ENCODE results near the gene DAPP1. TPM values are rescaled to one million over a fixed set of nuclear protein-coding genes. Genes with fewer than 3 reads are reported as not detected.

The DAPP1 gene
- total and polyA plus RNA-seq, 2 of the 4 experiments (the other 2 are of a cell fraction) = not detected

GRCh38 chr4:99894161-99894997 is 77.8 kb downstream of the DAPP1 start, which contains the start of gene LAMTOR3:
Gene LAMTOR3, minus strand, starts transcription at chr4:99894427. Its CDS starts 464 bp downstream, at chr4:99893963.
- 10% methylated on average over 5 of the region's 40 CpGs; no CpG with 5 or more reads in 1 of the 2 experiments for WGBS, 2 experiments (ENCODE audit: extremely low coverage in 2 of 2, insufficient read length in 1 of 2)
- H2AK5ac ChIP-seq (ENCODE audit: low read depth, low read length) = peak within 1 kb of the TSS; percentile 75; the same call in 1 of the 2 replicates
- no TSS peak for BruUV-seq (replicated peaks)

More at GRCh38 chr4:99894161-99894997, 77.8 kb downstream of the DAPP1 start, which contains the start of gene LAMTOR3:
- Histone ChIP-seq H3K9ac (ENCODE audit: low read depth, low read length) (peak within 1 kb of the TSS; percentile 95), H4K5ac (ENCODE audit: low read depth, low read length) (peak within 1 kb of the TSS; percentile 99), H3K9me1 (ENCODE audit: insufficient read depth, low read length) (no peaks in the 10 kb centered on the region), H3K18ac (ENCODE audit: low read depth, low read length) (peak within 1 kb of the TSS; percentile 88), H3K9me3 (ENCODE audit: control insufficient read depth, insufficient read depth, low read length) (no peaks in the 10 kb centered on the region), H2BK5ac (ENCODE audit: low read depth, low read length, poor library complexity, severe bottlenecking) (peak within 1 kb of the TSS; percentile 91), H3K27ac (ENCODE audit: insufficient read depth, low read length) (peak within 1 kb of the TSS; percentile 96), H4K8ac (ENCODE audit: low read depth in 2 of 2, low read length in 2 of 2) (peak within 1 kb of the TSS; percentile 83 to 98), H4K20me1 (ENCODE audit: insufficient read depth, low read length) (no peaks in the 10 kb centered on the region; the same call in 1 of the 2 replicates), H3K27me3 (ENCODE audit: control insufficient read depth, insufficient read depth, low read length) (no peaks in the 10 kb centered on the region), H2BK15ac (ENCODE audit: low read depth, low read length) (no peak within 1 kb of the TSS), H3K36me3 (ENCODE audit: control insufficient read depth, insufficient read depth, low read length) (no peaks in the 10 kb centered on the region; the same call in 1 of the 2 replicates), H2BK120ac (ENCODE audit: low read depth, low read length) (no peak within 1 kb of the TSS), H4K91ac (ENCODE audit: insufficient read depth, low read depth, low read length) (peak within 1 kb of the TSS; percentile 74), H2AFZ (replicated peaks; ENCODE audit: low read length, poor library complexity) (peak within 1 kb of the TSS; percentile 98), H3K23ac (ENCODE audit: low read depth, low read length) (peak within 1 kb of the TSS; percentile 77; the same call in 1 of the 2 replicates), H3K56ac (ENCODE audit: extremely low read depth, insufficient read depth, low read length) (peak within 1 kb of the TSS; percentile 89), H3K4ac (ENCODE audit: low read depth, low read length) (peak within 1 kb of the TSS; percentile 92), H3K4me3 (ENCODE audit: insufficient read depth, low read depth, low read length) (peak within 1 kb of the TSS; percentile 99), H3K4me1 (ENCODE audit: control insufficient read depth, insufficient read depth, low read length) (peaks cover 4% of the 10 kb centered on the region), H2AK9ac (replicated peaks; ENCODE audit: low read depth, low read length, poor library complexity) (peak within 1 kb of the TSS; percentile 96), H3K4me2 (ENCODE audit: low read depth, low read length) (peak within 1 kb of the TSS; percentile 100), H3K14ac (replicated peaks; ENCODE audit: low read depth, low read length) (peak within 1 kb of the TSS; percentile 88), H2BK20ac (ENCODE audit: low read depth, low read length) (no peak within 1 kb of the TSS), H3K79me1 (ENCODE audit: low read depth in 1 of 2, low read length in 2 of 2) (peaks cover 4 to 23% of the 10 kb centered on the region in 2 experiments)
- TF ChIP-seq CTCF (conservative IDR thresholded peaks at IDR 0.05; ENCODE audit: low read depth, low read length) (no peak), USF2 (IDR thresholded peaks at IDR 0.05; ENCODE audit: low read depth, low read length) (peak; percentile 90), MXI1 (IDR thresholded peaks at IDR 0.05; ENCODE audit: borderline replicate concordance, low read depth, low read length) (peak; percentile 30; the same call in 1 of the 2 replicates), BHLHE40 (IDR thresholded peaks at IDR 0.05; ENCODE audit: low read depth, low read length) (peak; percentile 27; the same call in 1 of the 2 replicates), POLR2A (IDR thresholded peaks at IDR 0.05; ENCODE audit: low read depth, low read length) (peak; percentile 69), MAZ (IDR thresholded peaks at IDR 0.05; ENCODE audit: borderline replicate concordance, low read depth, low read length) (peak; percentile 74; the same call in 1 of the 2 replicates)
- ChIA-PET POLR2A (ENCODE audit: unreplicated experiment) (interaction anchor here (0.5 to 1.2 kb wide), 2 partner anchors 53 to 425 kb away, joined by 3 to 4 read pairs; partner anchors contain the start of gene DNAJB14), CTCF (no interaction called here)
- in situ Hi-C loops (cut with MboI; ENCODE audit: low sequenced_read_pairs) (no loop called here), intact Hi-C loops (cut with micrococcal nuclease) (loop anchor here (2.0 to 5.0 kb wide), 3 partner anchors 54 to 332 kb away; no protein-coding TSS in a partner anchor), dilution Hi-C loops (cut with HindIII; ENCODE audit: low sequenced_read_pairs, unreplicated experiment) (no loop called here)
- peak; percentile 98 for ATAC-seq (ENCODE audit: low read depth)
- DNase-seq = peak; percentile 88
